ENCODE measurements around the gene ID1. TPM values are rescaled to one million over a fixed set of nuclear protein-coding genes. Genes with fewer than 3 reads are reported as not detected.

ID1 gene
- total and polyA plus RNA-seq, 9 donors = 21.2 to 79.2 (median 36.5) TPM

- no CpG with 5 or more reads among the region's 1 CpG for WGBS (ENCODE audit: insufficient coverage)
- peaks cover 51% of the 10 kb centered on the region for H3K4me1 ChIP-seq (ENCODE audit: control insufficient read depth, insufficient read depth, low read length)
- H3K9me3 ChIP-seq (replicated peaks; ENCODE audit: control insufficient read depth, low read depth, low read length) = no peaks in the 10 kb centered on the region
- H3K4me3 ChIP-seq (ENCODE audit: low read length) = no peak overlapping the region
- DNase-seq = no peak
- H3K27ac ChIP-seq (ENCODE audit: low read length) = peak overlapping the region; percentile 42
- peaks cover 77% of the 10 kb centered on the region for H3K36me3 ChIP-seq (ENCODE audit: control insufficient read depth, insufficient read depth, low read length)
- H3K27me3 ChIP-seq (ENCODE audit: control insufficient read depth, insufficient read depth, low read length) = no peaks in the 10 kb centered on the region
Measured at GRCh38 chr20:31566319-31566657, 38.8 kb upstream of the ID1 start.

GRCh38 chr20:31566658-31567379, 38.3 kb upstream of the ID1 start:
- Histone ChIP-seq H3K4me3 (ENCODE audit: low read length) (no peak overlapping the region), H3K4me1 (ENCODE audit: control insufficient read depth, insufficient read depth, low read length) (peaks cover 50% of the 10 kb centered on the region), H3K36me3 (ENCODE audit: control insufficient read depth, insufficient read depth, low read length) (peaks cover 73% of the 10 kb centered on the region), H3K9me3 (replicated peaks; ENCODE audit: control insufficient read depth, low read depth, low read length) (no peaks in the 10 kb centered on the region), H3K27ac (ENCODE audit: low read length) (peak overlapping the region; percentile 42), H3K27me3 (ENCODE audit: control insufficient read depth, insufficient read depth, low read length) (no peaks in the 10 kb centered on the region)
- WGBS (ENCODE audit: insufficient coverage) = 76% methylated on average over 8 of the region's 14 CpGs
- no peak for DNase-seq

- Histone ChIP-seq H3K4me1 (ENCODE audit: control insufficient read depth, insufficient read depth, low read length) (peaks cover 49% of the 10 kb centered on the region), H3K4me3 (ENCODE audit: low read length) (no peak overlapping the region), H3K27ac (ENCODE audit: low read length) (no peak overlapping the region), H3K9me3 (replicated peaks; ENCODE audit: control insufficient read depth, low read depth, low read length) (no peaks in the 10 kb centered on the region), H3K27me3 (ENCODE audit: control insufficient read depth, insufficient read depth, low read length) (no peaks in the 10 kb centered on the region), H3K36me3 (ENCODE audit: control insufficient read depth, insufficient read depth, low read length) (peaks cover 68% of the 10 kb centered on the region)
- no peak for DNase-seq
Measured at GRCh38 chr20:31567380-31567720, 37.7 kb upstream of the ID1 start.

DNA sequence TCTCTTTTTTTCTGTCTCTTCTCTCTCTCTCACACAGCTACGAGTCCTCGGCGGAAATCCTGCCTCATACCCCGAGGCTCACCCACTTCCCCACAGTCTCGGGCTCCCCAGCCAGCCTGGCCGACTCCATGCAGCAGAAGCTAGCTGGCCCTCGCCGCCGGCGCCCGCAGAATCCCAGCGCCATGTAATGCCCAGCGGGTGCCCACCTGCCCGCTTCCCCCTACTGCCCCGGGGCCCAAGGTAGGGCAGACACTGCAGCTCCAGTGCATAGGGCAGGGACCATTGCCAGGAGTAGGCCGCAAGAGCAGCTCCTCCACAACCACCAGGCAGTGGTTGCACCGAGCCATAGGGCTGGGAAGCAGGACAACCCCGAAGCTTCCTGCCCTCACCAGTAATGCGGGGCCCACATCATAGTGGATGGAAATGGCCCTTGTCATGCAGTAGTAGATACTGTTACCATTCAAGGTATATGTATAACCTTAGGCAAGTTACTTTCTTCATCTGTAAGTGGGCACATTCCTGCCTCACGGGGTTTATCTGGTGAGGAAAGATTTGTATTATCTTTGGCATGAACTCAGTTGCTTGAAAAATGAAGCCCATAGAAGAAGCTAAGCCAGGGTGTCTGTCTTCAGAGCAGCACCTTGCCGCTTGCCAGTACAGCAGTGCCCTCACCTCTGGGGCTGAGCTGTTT, 36.9 kb upstream of the ID1 start:
- no peaks in the 10 kb centered on the region for H3K27me3 ChIP-seq (ENCODE audit: control insufficient read depth, insufficient read depth, low read length)
- peaks cover 48% of the 10 kb centered on the region for H3K4me1 ChIP-seq (ENCODE audit: control insufficient read depth, insufficient read depth, low read length)
- whole genome bisulfite sequencing (ENCODE audit: insufficient coverage) = 79% methylated on average over 16 of the region's 21 CpGs
- no peaks in the 10 kb centered on the region for H3K9me3 ChIP-seq (replicated peaks; ENCODE audit: control insufficient read depth, low read depth, low read length)
- DNase-seq = no peak
- H3K27ac ChIP-seq (ENCODE audit: low read length) = no peak overlapping the region
- H3K36me3 ChIP-seq (ENCODE audit: control insufficient read depth, insufficient read depth, low read length) = peaks cover 59% of the 10 kb centered on the region
- H3K4me3 ChIP-seq (ENCODE audit: low read length) = no peak overlapping the region

DNA sequence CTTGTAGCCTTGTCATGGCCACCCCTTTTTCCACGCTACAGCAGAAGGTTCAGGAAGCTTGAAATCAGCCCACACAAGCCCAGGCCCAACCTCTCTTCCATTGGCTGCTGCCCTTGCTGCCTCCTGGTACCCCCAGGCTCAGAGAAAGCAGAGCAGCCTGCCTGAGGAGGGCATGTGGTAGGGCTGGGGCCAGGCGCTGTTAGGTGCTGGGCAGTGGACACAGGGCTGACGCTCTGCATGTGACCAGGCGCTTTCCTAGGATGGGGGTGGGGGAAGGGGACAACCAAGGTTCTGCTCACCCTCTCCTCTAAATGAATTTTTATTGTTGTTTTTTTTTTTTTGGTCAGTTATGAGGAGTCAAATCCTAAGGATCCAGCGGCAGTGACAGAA, 36.3 kb upstream of the ID1 start:
- H3K27ac ChIP-seq (ENCODE audit: low read length) = no peak overlapping the region
- DNase-seq = no peak
- no peaks in the 10 kb centered on the region for H3K27me3 ChIP-seq (ENCODE audit: control insufficient read depth, insufficient read depth, low read length)
- WGBS (ENCODE audit: insufficient coverage) = 80% methylated on average over 1 of the region's 5 CpGs
- H3K36me3 ChIP-seq (ENCODE audit: control insufficient read depth, insufficient read depth, low read length) = peaks cover 53% of the 10 kb centered on the region
- H3K4me3 ChIP-seq (ENCODE audit: low read length) = no peak overlapping the region
- H3K9me3 ChIP-seq (replicated peaks; ENCODE audit: control insufficient read depth, low read depth, low read length) = no peaks in the 10 kb centered on the region
- peaks cover 53% of the 10 kb centered on the region for H3K4me1 ChIP-seq (ENCODE audit: control insufficient read depth, insufficient read depth, low read length)

DNA sequence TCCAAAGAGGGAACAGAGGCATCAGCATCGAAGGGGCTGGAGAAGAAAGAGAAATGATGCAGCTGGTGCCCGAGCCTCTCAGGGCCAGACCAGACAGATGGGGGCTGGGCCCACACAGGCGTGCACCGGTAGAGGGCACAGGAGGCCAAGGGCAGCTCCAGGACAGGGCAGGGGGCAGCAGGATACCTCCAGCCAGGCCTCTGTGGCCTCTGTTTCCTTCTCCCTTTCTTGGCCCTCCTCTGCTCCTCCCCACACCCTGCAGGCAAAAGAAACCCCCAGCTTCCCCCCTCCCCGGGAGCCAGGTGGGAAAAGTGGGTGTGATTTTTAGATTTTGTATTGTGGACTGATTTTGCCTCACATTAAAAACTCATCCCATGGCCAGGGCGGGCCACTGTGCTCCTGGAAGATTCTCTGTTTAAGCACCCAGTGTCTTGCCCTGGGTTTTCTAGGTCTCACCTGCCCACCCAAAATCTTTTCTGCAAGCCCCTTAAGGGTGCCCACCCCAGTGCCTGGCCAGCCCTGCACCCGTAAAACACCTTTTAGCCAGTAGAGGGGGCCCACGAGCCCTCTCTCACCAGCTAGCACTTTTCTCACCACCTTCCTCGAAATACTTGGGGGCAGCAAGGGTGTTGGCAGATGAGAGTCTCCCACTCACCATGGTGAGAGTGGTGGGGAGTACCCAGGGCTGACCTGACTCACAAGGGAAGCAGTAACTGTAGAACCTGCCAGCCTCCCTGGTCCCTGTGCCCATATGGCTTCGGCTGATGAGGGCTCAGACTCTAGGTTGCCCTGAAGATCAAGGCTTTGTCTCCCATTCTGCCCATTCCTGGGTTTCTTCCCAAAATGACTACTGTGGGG, 35.7 kb upstream of the ID1 start:
- peak; percentile 61 for DNase-seq
- H3K36me3 ChIP-seq (ENCODE audit: control insufficient read depth, insufficient read depth, low read length) = peaks cover 47% of the 10 kb centered on the region
- H3K4me3 ChIP-seq (ENCODE audit: low read length) = no peak overlapping the region
- WGBS (ENCODE audit: insufficient coverage) = 55% methylated on average over 5 of the region's 10 CpGs
- H3K4me1 ChIP-seq (ENCODE audit: control insufficient read depth, insufficient read depth, low read length) = peaks cover 55% of the 10 kb centered on the region
- H3K9me3 ChIP-seq (replicated peaks; ENCODE audit: control insufficient read depth, low read depth, low read length) = no peaks in the 10 kb centered on the region
- H3K27me3 ChIP-seq (ENCODE audit: control insufficient read depth, insufficient read depth, low read length) = no peaks in the 10 kb centered on the region
- H3K27ac ChIP-seq (ENCODE audit: low read length) = no peak overlapping the region

DNA sequence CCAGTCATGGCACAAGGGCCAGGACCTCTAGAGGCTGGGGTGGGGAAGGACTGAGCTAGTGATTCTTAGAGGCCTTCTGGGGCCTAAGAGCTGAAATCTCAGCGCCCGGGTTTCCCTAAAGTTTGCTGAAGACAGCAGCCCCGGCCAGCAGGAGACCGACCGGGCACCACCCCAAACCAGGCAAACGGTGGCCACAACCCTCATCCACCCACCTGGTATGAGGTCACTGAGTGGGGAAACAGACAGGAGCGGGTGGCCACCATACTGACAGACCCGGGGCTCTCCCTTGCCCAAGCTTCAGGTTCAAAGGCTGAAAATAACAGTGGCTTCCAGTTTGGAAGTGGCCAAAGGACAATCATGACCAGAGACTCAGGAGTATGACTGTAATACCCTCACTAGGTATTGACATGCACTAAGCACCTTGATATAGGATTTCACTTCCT, 35.0 kb upstream of the ID1 start:
- H3K27me3 ChIP-seq (ENCODE audit: control insufficient read depth, insufficient read depth, low read length) = no peaks in the 10 kb centered on the region
- no peaks in the 10 kb centered on the region for H3K9me3 ChIP-seq (replicated peaks; ENCODE audit: control insufficient read depth, low read depth, low read length)
- H3K27ac ChIP-seq (ENCODE audit: low read length) = no peak overlapping the region
- peaks cover 45% of the 10 kb centered on the region for H3K36me3 ChIP-seq (ENCODE audit: control insufficient read depth, insufficient read depth, low read length)
- H3K4me3 ChIP-seq (ENCODE audit: low read length) = no peak overlapping the region
- WGBS (ENCODE audit: insufficient coverage) = 73% methylated on average over 3 of the region's 8 CpGs
- peaks cover 55% of the 10 kb centered on the region for H3K4me1 ChIP-seq (ENCODE audit: control insufficient read depth, insufficient read depth, low read length)
- no peak for DNase-seq

DNA sequence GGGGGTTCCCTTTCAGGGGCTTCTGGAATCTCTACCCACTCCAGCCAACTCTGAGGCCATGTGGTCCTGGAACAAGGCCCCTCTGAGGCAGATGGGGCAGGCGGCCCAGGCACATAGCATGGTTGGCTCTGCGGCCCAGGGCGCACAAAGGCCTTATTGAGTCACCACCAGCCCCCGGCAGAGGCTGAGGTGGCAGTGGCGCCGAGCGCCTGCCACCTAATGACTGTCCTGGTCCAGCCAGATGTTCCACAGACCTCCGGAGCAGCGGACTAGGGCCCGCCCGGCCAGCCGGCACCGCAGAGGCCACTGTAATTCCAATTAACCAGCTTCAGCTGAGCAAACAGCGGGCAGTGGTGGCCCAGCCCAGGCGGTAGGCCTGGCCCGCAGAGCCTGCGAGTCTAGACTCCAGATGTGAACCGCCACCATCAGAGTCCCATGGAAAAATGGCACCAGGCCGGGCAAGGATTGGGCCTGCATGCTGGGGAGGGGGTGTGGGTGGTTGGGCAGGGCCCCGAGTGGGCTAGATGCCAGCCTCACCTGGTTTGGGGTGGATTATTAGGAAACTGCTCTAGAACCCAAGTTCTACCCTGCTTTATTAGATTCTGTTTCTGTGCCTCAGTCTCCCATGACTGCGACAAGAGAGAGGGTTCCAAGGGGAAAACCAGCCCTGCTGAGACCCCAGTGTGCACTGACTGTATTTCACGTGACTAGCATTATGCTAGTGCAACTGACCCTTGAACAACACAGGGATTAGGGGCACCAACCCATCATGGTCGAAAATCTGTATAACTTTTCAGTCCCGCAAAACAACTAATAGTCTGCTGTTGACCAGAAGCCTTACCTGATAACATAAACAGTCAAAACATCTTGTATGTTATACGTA, 34.1 kb upstream of the ID1 start:
- Histone ChIP-seq H3K9me3 (replicated peaks; ENCODE audit: control insufficient read depth, low read depth, low read length) (no peaks in the 10 kb centered on the region), H3K4me3 (ENCODE audit: low read length) (no peak overlapping the region), H3K4me1 (ENCODE audit: control insufficient read depth, insufficient read depth, low read length) (peaks cover 55% of the 10 kb centered on the region), H3K27me3 (ENCODE audit: control insufficient read depth, insufficient read depth, low read length) (no peaks in the 10 kb centered on the region), H3K36me3 (ENCODE audit: control insufficient read depth, insufficient read depth, low read length) (peaks cover 38% of the 10 kb centered on the region), H3K27ac (ENCODE audit: low read length) (peak overlapping the region; percentile 13)
- peak; percentile 54 for DNase-seq
- 61% methylated on average over 19 of the region's 25 CpGs for WGBS (ENCODE audit: insufficient coverage)

DNA sequence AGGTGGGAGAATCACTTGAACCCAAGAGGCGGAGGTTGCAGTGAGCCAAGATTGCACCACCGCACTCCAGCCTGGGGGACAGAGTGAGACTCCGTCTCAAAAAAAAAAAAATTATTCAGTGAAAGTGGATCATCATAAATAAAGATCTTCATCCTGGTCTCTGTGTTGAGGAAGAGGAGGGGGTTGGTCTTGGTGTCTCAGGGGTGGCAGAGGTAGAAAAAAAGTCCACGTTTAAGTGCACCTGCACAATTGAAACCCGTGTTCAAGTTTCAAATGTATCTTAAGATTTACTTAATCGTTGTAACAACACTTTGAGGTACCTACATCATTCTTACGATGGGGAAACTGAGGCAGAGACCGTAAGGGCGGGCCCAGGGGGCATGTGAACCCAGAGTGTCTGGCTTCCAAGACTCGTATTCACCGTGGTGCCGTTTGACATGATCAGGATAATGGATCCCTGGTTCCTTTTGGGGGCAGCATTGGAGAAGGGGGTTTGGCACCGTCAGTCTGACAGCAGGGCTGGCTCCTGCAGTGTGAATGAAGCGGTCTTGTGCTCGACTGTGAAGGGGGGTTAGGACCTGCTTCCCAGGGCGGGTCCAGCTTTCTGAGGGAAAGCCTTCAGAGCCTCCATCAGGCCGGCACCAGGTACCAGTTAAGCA, 32.9 kb upstream of the ID1 start:
- Histone ChIP-seq H3K4me1 (ENCODE audit: control insufficient read depth, insufficient read depth, low read length) (peaks cover 43% of the 10 kb centered on the region), H3K4me3 (ENCODE audit: low read length) (peak overlapping the region; percentile 49)
- WGBS (ENCODE audit: insufficient coverage) = 9% methylated on average over 12 of the region's 17 CpGs

More for the DNA sequence above, 32.9 kb upstream of the ID1 start:
- H3K27ac ChIP-seq (ENCODE audit: low read length) = peak overlapping the region; percentile 91
- no peaks in the 10 kb centered on the region for H3K9me3 ChIP-seq (replicated peaks; ENCODE audit: control insufficient read depth, low read depth, low read length)
- no peak for DNase-seq
- peaks cover 27% of the 10 kb centered on the region for H3K36me3 ChIP-seq (ENCODE audit: control insufficient read depth, insufficient read depth, low read length)
- H3K27me3 ChIP-seq (ENCODE audit: control insufficient read depth, insufficient read depth, low read length) = no peaks in the 10 kb centered on the region
